Thyroid gland (tissue), 4 donors: ENCODE measurements around the gene ADGRB3.

Experiments used
- CTCF ChIP-seq, 6 experiments: fragments of 200-600 bp in 3 of 6; fragments of 450-650 bp in 3 of 6; sonication (generic) in 3 of 6; IDR thresholded peaks; one replicate each; pipeline ENCODE4 v1.5.1; 2016 to 2019; ENCODE audit warnings: antibody characterized with exemption in 6 of 6, mild to moderate bottlenecking in 2 of 6, inconsistent platforms in 1 of 6, moderate library complexity in 1 of 6
- POLR2A ChIP-seq, 2 donors: fragments of 450-650 bp; IDR thresholded peaks; one replicate each; pipeline ENCODE4 v1.6.1; 2017; ENCODE audit warnings: antibody characterized with exemption in 2 of 2, mild to moderate bottlenecking in 2 of 2, moderate library complexity in 1 of 2

- no peak for TF ChIP-seq CTCF (IDR thresholded peaks at IDR 0.05)
- no peak for TF ChIP-seq POLR2A (IDR thresholded peaks at IDR 0.05)
Observed at GRCh38 chr6:68978411-68978810, 343.3 kb downstream of the ADGRB3 start.
